Measurements from ENCODE around the gene SNX8.

The SNX8 gene

DNA sequence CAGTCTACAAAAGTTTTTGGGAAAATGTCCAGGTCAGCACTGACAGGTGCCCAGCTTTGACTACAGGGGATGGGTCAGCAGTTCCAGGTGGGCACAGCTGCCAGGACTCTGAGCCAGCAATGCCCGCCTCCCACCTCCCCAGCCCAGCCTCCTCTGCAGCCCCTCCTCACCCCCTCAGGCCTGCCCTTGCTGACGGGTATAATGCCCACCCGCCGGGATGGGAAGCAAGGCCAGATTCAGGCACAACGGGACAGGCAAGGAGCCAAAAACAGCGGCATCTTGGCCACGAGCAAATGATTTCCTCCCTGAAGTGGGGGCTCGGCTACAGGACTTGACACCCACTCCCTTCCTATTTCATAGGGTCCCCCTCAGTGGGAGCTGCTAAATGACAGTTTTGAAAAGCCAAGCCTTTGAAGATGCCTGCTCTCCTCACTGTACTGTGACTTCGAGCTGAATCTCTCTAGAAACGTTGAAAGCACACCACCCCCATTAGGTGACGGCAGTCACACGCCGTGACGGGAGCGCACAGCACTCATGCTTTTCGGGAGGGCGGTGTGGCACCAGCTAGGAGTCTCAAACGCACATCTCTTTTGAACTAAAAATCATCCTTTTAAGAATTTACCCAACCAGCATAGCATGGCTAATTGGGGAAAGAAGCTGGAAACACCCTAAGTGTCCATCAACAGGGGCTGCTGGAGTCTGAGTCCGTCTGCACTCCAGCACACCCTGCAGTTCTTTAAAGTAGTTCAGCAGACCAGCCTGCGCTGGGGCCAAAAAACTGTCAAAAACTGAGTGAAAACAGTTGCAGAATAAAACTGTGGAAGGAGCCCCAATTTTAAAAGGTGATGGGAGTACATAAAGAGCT is 111.1 kb downstream of the SNX8 start:
- TF ChIP-seq ZNF274 (IDR thresholded peaks at IDR 0.05; ENCODE audit: low read depth, low read length): no peak
- no peak overlapping the region for H3K4me3 ChIP-seq (ENCODE audit: low read length)

DNA sequence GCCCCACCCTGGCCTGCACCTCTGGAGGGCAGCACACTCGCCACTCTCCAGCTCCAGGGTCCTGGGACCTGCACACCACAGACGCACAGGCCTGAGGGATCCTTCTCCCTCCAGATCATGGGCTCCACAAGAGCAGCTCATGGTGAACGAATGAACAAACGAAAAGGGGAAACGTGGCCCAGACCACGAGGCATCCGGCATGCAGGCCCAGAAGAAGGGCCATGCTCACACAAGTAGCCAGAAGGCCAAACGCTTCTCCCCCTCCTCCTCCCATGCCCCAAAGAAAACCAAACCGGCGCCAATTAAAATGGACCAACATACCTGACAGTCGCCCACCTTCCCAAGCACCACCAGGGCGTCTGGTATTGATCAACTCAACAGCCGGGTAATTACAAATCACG is 111.9 kb downstream of the SNX8 start:
- no peak for TF ChIP-seq ZNF274 (IDR thresholded peaks at IDR 0.05; ENCODE audit: low read depth, low read length)
- H3K4me3 ChIP-seq (ENCODE audit: low read length): no peak overlapping the region
